HG03354 (cell line): Measurements from ENCODE around the gene PRSS38.

Source experiments
- ATAC-seq: cut with Tn5 transposase; IDR thresholded peaks from one replicate; pipeline ENCODE4 v1.9.1; 2021; ENCODE audit warnings: mild to moderate bottlenecking; ENCODE audit not compliant: unreplicated experiment, poor library complexity, severe bottlenecking

Gene PRSS38

GRCh38 chr1:227815468-227816409 lies at the start of gene PRSS38:
Gene PRSS38 (plus strand): TSS chr1:227815675. CDS start chr1:227815717, 42 bp downstream.
- no peak for ATAC-seq

GRCh38 chr1:227766015-227766634 lies 49.4 kb upstream of the PRSS38 start:
- ATAC-seq: no peak

GRCh38 chr1:227766653-227767277 lies 48.7 kb upstream of the PRSS38 start:
- ATAC-seq: no peak

GRCh38 chr1:227767401-227768124 lies 47.9 kb upstream of the PRSS38 start:
- no peak for ATAC-seq

GRCh38 chr1:227768125-227768439 lies 47.4 kb upstream of the PRSS38 start:
- ATAC-seq: no peak

GRCh38 chr1:227768640-227769039 lies 46.8 kb upstream of the PRSS38 start:
- ATAC-seq: no peak

- ATAC-seq: no peak
Measured at GRCh38 chr1:227769047-227769935, 46.2 kb upstream of the PRSS38 start.

- no peak for ATAC-seq
Measured at GRCh38 chr1:227769936-227770494, 45.5 kb upstream of the PRSS38 start.

- no peak for ATAC-seq
Measured at GRCh38 chr1:227770812-227771211, 44.7 kb upstream of the PRSS38 start.

- no peak for ATAC-seq
Measured at GRCh38 chr1:227771326-227771725, 44.1 kb upstream of the PRSS38 start.

GRCh38 chr1:227771771-227772170 lies 43.7 kb upstream of the PRSS38 start:
- no peak for ATAC-seq

- no peak for ATAC-seq
Measured at GRCh38 chr1:227773558-227773957, 41.9 kb upstream of the PRSS38 start.

GRCh38 chr1:227774051-227774731 lies 41.3 kb upstream of the PRSS38 start:
- no peak for ATAC-seq

GRCh38 chr1:227774821-227775661 lies 40.4 kb upstream of the PRSS38 start:
- ATAC-seq: no peak

GRCh38 chr1:227775841-227776240 lies 39.6 kb upstream of the PRSS38 start:
- ATAC-seq: no peak

GRCh38 chr1:227776331-227776771 lies 39.1 kb upstream of the PRSS38 start:
- no peak for ATAC-seq

- ATAC-seq: no peak
Measured at GRCh38 chr1:227777156-227777555, 38.3 kb upstream of the PRSS38 start.
